MCF 10A (cell line): ENCODE data around the gene CKAP5. TPM values are rescaled to one million over a fixed set of nuclear protein-coding genes. Genes with fewer than 3 reads are reported as not detected.

Source experiments
- BruUV-seq: library from RNA; stranded (reverse); fragments of 400-500 nt; replicated peaks from 2 replicates; lab custom pipeline; 2021; lab: Mats Ljungman, UMichigan
- CTCF ChIA-PET: fragments of 300-600 bp; sonication (Branson Sonifier 250); formaldehyde crosslinking; extraction: SDS; loops from one replicate; lab custom pipeline; 2021; ENCODE audit warnings: antibody characterized with exemption, inconsistent platforms; lab: Yijun Ruan, JAX
- POLR2A ChIA-PET: fragments of 300-600, 350-650 bp; sonication (Branson Sonifier 250); formaldehyde crosslinking; extraction: SDS; loops from one replicate; lab custom pipeline; 2020; ENCODE audit warnings: antibody characterized with exemption, inconsistent platforms; lab: Yijun Ruan, JAX
- DNase-seq: peaks from one replicate; pipeline ENCODE4 v3.0.0-alpha.2; 2018; ENCODE audit not compliant: unreplicated experiment
- H3K27ac Mint-ChIP-seq: one replicate; pipeline ENCODE4 v1.8.0; 2022; ENCODE audit warnings: mild to moderate bottlenecking, low read depth, mixed read lengths; ENCODE audit not compliant: unreplicated experiment
- H3K27me3 Mint-ChIP-seq: one replicate; pipeline ENCODE4 v1.8.0; 2022; ENCODE audit warnings: mixed read lengths; ENCODE audit not compliant: insufficient read depth, unreplicated experiment
- H3K36me3 Mint-ChIP-seq: one replicate; pipeline ENCODE4 v1.8.0; 2022; ENCODE audit warnings: mild to moderate bottlenecking, moderate library complexity, mixed read lengths; ENCODE audit not compliant: insufficient read depth, unreplicated experiment
- H3K4me1 Mint-ChIP-seq: one replicate; pipeline ENCODE4 v1.8.0; 2022; ENCODE audit warnings: mixed read lengths; ENCODE audit not compliant: insufficient read depth, unreplicated experiment
- H3K4me3 Mint-ChIP-seq: one replicate; pipeline ENCODE4 v1.8.0; 2022; ENCODE audit warnings: mild to moderate bottlenecking, moderate library complexity, mixed read lengths; ENCODE audit not compliant: unreplicated experiment
- H3K9me3 Mint-ChIP-seq: one replicate; pipeline ENCODE4 v1.8.0; 2022; ENCODE audit warnings: mixed read lengths; ENCODE audit not compliant: unreplicated experiment
- intact Hi-C: fragments of 100-400 bp; cut with micrococcal nuclease; formaldehyde crosslinking; loops from 2 replicates; pipeline ENCODE4 v1.14.1; 2022
- total RNA-seq: library from RNA; stranded (reverse); gene quantifications from 2 replicates; pipeline ENCODE4 v1.2.3, GENCODE V29; 2022
- TF ChIP-seq, protein P1 (sequence below): fragments of 200-600 bp; IDR thresholded peaks from one replicate; pipeline ENCODE4 v1.8.0; 2022; ENCODE audit warnings: antibody characterized with exemption, mild to moderate bottlenecking; ENCODE audit not compliant: unreplicated experiment

Gene CKAP5
- total RNA-seq, 1 experiment from 2014 or later: 193 TPM

DNA sequence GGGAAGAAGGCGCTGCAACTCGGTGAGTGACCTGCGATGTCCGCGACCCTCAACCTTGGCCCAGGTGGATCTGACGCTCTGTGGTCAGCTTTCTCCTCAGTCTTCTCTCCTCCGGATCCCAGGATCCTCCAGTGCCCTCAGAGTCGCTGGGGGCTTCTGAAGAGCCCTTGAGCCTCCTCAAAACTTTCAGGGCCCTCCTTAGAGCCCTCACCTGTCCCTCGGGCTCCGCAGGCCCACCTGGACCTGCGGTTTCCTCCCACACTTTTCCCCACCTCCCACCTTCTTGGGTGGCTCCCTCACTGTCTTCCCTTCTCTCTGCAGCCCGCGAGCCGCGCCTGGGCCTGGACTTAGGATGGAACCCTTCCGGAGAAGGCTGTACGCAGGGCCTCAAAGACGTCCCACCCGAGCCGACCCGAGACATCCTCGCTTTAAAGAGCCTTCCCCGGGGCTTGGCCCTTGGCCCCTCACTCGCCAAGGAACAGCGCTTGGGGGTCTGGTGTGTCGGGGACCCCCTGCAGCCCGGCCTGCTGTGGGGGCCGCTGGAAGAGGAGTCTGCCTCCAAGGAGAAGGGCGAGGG lies 144.9 kb downstream of the CKAP5 start:
- peaks cover 52% of the 10 kb centered on the region for H3K36me3 Mint-ChIP-seq
- BruUV-seq: TSS peak; percentile 66
- intact Hi-C loops: no loop called here
- H3K4me1 Mint-ChIP-seq: peaks cover 21% of the 10 kb centered on the region
- POLR2A ChIA-PET: interaction anchor here (0.6 to 7.0 kb wide), 23 partner anchors 10 to 779 kb away, joined by 3 to 150 read pairs (median 4); partner anchors contain the start of genes AMBRA1, ATG13, CKAP5 and CSTPP1
- TF ChIP-seq, protein P1, sequence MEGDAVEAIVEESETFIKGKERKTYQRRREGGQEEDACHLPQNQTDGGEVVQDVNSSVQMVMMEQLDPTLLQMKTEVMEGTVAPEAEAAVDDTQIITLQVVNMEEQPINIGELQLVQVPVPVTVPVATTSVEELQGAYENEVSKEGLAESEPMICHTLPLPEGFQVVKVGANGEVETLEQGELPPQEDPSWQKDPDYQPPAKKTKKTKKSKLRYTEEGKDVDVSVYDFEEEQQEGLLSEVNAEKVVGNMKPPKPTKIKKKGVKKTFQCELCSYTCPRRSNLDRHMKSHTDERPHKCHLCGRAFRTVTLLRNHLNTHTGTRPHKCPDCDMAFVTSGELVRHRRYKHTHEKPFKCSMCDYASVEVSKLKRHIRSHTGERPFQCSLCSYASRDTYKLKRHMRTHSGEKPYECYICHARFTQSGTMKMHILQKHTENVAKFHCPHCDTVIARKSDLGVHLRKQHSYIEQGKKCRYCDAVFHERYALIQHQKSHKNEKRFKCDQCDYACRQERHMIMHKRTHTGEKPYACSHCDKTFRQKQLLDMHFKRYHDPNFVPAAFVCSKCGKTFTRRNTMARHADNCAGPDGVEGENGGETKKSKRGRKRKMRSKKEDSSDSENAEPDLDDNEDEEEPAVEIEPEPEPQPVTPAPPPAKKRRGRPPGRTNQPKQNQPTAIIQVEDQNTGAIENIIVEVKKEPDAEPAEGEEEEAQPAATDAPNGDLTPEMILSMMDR: no peak
- H3K4me3 Mint-ChIP-seq: peak overlapping the region; percentile 99
- no peaks in the 10 kb centered on the region for H3K9me3 Mint-ChIP-seq
- peak overlapping the region; percentile 98 for H3K27ac Mint-ChIP-seq
- no peak for DNase-seq
- CTCF ChIA-PET: interaction anchor here (0.8 to 1.9 kb wide), 3 partner anchors 11 to 31 kb away, joined by 5 to 9 read pairs (median 5); no protein-coding TSS in a partner anchor
- H3K27me3 Mint-ChIP-seq: no peaks in the 10 kb centered on the region

DNA sequence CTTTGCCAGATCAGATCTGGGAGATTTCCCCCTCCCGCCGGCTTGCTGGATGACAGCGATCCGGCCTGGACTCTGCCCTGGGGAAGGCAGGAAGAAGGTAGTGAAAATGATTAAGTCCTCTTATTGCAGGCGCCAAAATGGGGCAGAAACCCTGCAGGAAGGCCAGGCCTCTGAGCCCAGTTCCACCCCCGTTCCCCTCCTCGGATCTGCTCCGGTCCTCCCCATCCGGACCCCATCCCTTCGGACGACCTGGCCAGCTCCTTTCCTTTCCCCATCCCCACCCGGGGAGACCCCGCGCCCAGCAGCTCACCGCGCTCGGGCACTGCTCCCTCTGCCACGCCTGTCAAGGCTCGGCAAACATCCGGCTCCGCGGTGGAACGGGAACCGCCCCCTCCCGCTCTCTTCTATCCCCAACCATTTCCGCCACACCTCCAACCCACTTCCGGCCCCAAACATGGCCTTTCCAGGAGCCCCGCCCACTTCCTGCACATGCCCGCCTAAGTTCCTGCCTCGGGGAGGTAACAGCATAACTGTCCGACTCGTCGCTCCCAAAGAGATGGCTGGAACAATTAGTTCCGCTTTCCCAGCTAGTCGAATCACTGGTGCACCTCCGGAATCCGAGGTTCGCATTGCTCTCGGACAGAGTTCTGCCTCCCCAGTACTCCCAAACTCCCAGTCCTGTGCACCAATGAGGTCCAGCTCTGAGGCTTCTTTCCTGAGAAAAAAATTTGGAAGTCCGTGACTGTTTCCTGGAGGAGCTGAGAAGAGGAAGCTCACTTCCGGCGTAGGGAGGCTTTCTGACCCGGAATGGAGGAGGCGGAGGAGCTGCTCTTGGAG lies 145.6 kb downstream of the CKAP5 start, which contains the start of the genes ARHGAP1 and ZNF408:
Gene ARHGAP1, minus strand, starts transcription at position 379 of the 837 bp plus-strand sequence. CDS start 4,512 bp downstream, outside the sequence.
Gene ZNF408, plus strand, starts transcription at position 791 of the 837 bp plus-strand sequence. Its CDS starts 17 bp downstream, at position 808.
- H3K9me3 Mint-ChIP-seq: no peaks in the 10 kb centered on the region
- peaks cover 21% of the 10 kb centered on the region for H3K4me1 Mint-ChIP-seq
- H3K4me3 Mint-ChIP-seq: peak within 1 kb of the TSS; percentile 99
- TF ChIP-seq, protein P1: no peak
- POLR2A ChIA-PET: interaction anchor here (0.6 to 7.0 kb wide), 23 partner anchors 10 to 779 kb away, joined by 3 to 150 read pairs (median 4); partner anchors contain the start of genes AMBRA1, ATG13, CKAP5 and CSTPP1
- CTCF ChIA-PET: interaction anchor here (0.8 to 1.9 kb wide), 3 partner anchors 10 to 31 kb away, joined by 5 to 9 read pairs (median 5); no protein-coding TSS in a partner anchor
- H3K36me3 Mint-ChIP-seq: peaks cover 52% of the 10 kb centered on the region
- BruUV-seq: no TSS peak
- H3K27ac Mint-ChIP-seq: peak within 1 kb of the TSS; percentile 98
- no peaks in the 10 kb centered on the region for H3K27me3 Mint-ChIP-seq
- intact Hi-C loops: no loop called here
- peak; percentile 98 for DNase-seq

DNA sequence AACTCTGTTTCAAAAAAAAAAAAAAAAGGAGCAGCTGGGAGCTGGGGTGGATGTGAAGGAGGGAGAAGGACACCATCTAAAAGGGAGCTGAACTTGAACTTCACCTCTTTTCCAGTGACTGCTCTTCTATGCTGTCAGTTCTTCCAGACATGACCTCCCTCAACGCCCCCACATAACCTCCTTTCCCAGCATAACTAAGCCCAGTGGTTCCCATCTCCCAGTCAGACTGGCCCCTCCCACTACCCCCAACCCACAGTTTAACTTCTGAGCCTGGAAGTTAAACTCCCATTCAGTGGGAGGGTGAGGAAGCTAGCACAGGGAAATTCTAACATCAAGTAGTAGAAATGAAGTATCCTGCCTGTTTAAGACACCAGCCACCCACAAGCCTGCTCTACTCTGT lies 147.5 kb downstream of the CKAP5 start:
- intact Hi-C loops: no loop called here
- Mint-ChIP-seq H3K27ac (no peak overlapping the region), H3K36me3 (peaks cover 52% of the 10 kb centered on the region), H3K9me3 (no peaks in the 10 kb centered on the region), H3K4me1 (peaks cover 21% of the 10 kb centered on the region), H3K27me3 (no peaks in the 10 kb centered on the region), H3K4me3 (peak overlapping the region; percentile 29)
- POLR2A ChIA-PET: interaction anchor here (1.1 to 7.0 kb wide), 4 partner anchors 12 to 82 kb away, joined by 7 to 150 read pairs (median 26); no protein-coding TSS in a partner anchor
- BruUV-seq: no TSS peak
- DNase-seq: no peak
- CTCF ChIA-PET: interaction anchor here (0.6 to 0.7 kb wide), 4 partner anchors 11 to 321 kb away, joined by 3 to 5 read pairs (median 4); partner anchors contain the start of gene HARBI1
- TF ChIP-seq, protein P1: no peak
